Measurements from ENCODE around the gene BAD. TPM values are rescaled to one million over a fixed set of nuclear protein-coding genes. Genes with fewer than 3 reads are reported as not detected.

BAD gene
- total and polyA plus RNA-seq, 4 experiments from 2014 or later: 23.1 to 70.1 (median 37.2) TPM

- Mint-ChIP-seq H3K27me3 (no peaks in the 10 kb centered on the region), H3K36me3 (peaks cover 0 to 14% of the 10 kb centered on the region in 2 donors), H3K4me3 (peak overlapping the region in 5 of 8 donors; percentile 21 to 90 (median 39)), H3K9me3 (no peaks in the 10 kb centered on the region), H3K4me1 (peaks cover 10 to 41% (median 19%) of the 10 kb centered on the region in 4 donors), H3K27ac (peak overlapping the region in 6 of 7 donors; percentile 11 to 91 (median 47))
- peaks cover 31% of the 10 kb centered on the region for H3K4me1 ChIP-seq (ENCODE audit: insufficient read depth, low read length)
- peaks cover 31% of the 10 kb centered on the region for H3K36me3 ChIP-seq (ENCODE audit: insufficient read depth, low read length)
- H3K27ac ChIP-seq (ENCODE audit: low read depth, low read length): no peak overlapping the region
- intact Hi-C loops (cut with micrococcal nuclease): no loop called here
- CTCF ChIA-PET (ENCODE audit: partially characterized antibody): interaction anchor here (1.1 to 18.8 kb wide), 6 partner anchors 10 to 93 kb away, joined by 3 to 207 read pairs (median 6); partner anchors contain the start of genes CATSPERZ, ESRRA, FERMT3 and PRDX5
- POLR2A ChIA-PET (ENCODE audit: partially characterized antibody): interaction anchor here (1.1 to 38.9 kb wide), 10 partner anchors 15 to 93 kb away, joined by 4 to 937 read pairs (median 16); partner anchors contain the start of genes BAD, ESRRA, FERMT3 and FKBP2
- no peak for DNase-seq
- H3K27me3 ChIP-seq (ENCODE audit: insufficient read depth, low read length): no peaks in the 10 kb centered on the region
- no peaks in the 10 kb centered on the region for H3K9me3 ChIP-seq (ENCODE audit: control insufficient read depth in 1 of 2, low read length in 2 of 2)
- no peak overlapping the region for H3K4me3 ChIP-seq (ENCODE audit: low read length in 2 of 2)
These were observed 60.1 kb downstream of the BAD start for GRCh38 chr11:64224151-64224890.

DNA sequence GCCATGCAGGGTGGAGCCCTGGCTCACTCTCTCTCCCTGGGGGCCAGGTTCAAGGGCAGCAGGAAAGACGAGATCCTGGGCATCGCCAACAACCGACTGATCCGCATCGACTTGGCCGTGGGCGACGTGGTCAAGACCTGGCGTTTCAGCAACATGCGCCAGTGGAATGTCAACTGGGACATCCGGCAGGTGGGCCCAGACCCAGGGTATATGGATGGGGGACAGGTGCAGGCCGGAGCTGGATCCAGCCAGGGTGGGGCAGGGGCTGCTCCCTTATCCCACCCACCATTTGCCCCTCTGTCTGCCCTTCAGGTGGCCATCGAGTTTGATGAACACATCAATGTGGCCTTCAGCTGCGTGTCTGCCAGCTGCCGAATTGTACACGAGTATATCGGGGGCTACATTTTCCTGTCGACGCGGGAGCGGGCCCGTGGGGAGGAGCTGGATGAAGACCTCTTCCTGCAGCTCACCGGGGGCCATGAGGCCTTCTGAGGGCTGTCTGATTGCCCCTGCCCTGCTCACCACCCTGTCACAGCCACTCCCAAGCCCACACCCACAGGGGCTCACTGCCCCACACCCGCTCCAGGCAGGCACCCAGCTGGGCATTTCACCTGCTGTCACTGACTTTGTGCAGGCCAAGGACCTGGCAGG lies 61.3 kb downstream of the BAD start:
- no peaks in the 10 kb centered on the region for H3K27me3 Mint-ChIP-seq
- no peaks in the 10 kb centered on the region for H3K9me3 ChIP-seq (ENCODE audit: control insufficient read depth in 1 of 2, low read length in 2 of 2)
- H3K36me3 ChIP-seq (ENCODE audit: insufficient read depth, low read length): peaks cover 42% of the 10 kb centered on the region
- H3K4me1 Mint-ChIP-seq: peaks cover 10 to 33% (median 16%) of the 10 kb centered on the region in 4 donors
- H3K9me3 Mint-ChIP-seq: no peaks in the 10 kb centered on the region
- no peaks in the 10 kb centered on the region for H3K27me3 ChIP-seq (ENCODE audit: insufficient read depth, low read length)
- H3K27ac ChIP-seq (ENCODE audit: low read depth, low read length): no peak overlapping the region
- CTCF ChIA-PET (ENCODE audit: partially characterized antibody): interaction anchor here (1.4 to 18.8 kb wide), 4 partner anchors 9 to 80 kb away, joined by 4 to 207 read pairs (median 26); partner anchors contain the start of genes CATSPERZ, ESRRA and FERMT3
- peaks cover 25% of the 10 kb centered on the region for H3K4me1 ChIP-seq (ENCODE audit: insufficient read depth, low read length)
- POLR2A ChIA-PET (ENCODE audit: partially characterized antibody): interaction anchor here (0.6 to 38.9 kb wide), 8 partner anchors 14 to 522 kb away, joined by 3 to 937 read pairs (median 16); partner anchors contain the start of genes BAD, ESRRA, FERMT3 and FKBP2
- H3K27ac Mint-ChIP-seq: no peak overlapping the region
- H3K4me3 ChIP-seq (ENCODE audit: low read length in 2 of 2): no peak overlapping the region
- intact Hi-C loops (cut with micrococcal nuclease): no loop called here
- no peak for DNase-seq
- H3K4me3 Mint-ChIP-seq: no peak overlapping the region
- peaks cover 5 to 25% of the 10 kb centered on the region in 2 donors for H3K36me3 Mint-ChIP-seq

- Mint-ChIP-seq H3K4me3 (no peak overlapping the region), H3K27me3 (no peaks in the 10 kb centered on the region), H3K4me1 (peaks cover 10 to 28% (median 15%) of the 10 kb centered on the region in 4 donors), H3K9me3 (no peaks in the 10 kb centered on the region), H3K27ac (no peak overlapping the region), H3K36me3 (peaks cover 5 to 26% of the 10 kb centered on the region in 2 donors)
- H3K27me3 ChIP-seq (ENCODE audit: insufficient read depth, low read length): no peaks in the 10 kb centered on the region
- no peaks in the 10 kb centered on the region for H3K9me3 ChIP-seq (ENCODE audit: control insufficient read depth in 1 of 2, low read length in 2 of 2)
- no peak overlapping the region for H3K27ac ChIP-seq (ENCODE audit: low read depth, low read length)
- DNase-seq: no peak
- ChIA-PET CTCF (ENCODE audit: partially characterized antibody) (interaction anchor here (2.3 to 18.8 kb wide), 3 partner anchors 16 to 80 kb away, joined by 7 to 207 read pairs (median 45); partner anchors contain the start of genes CATSPERZ, ESRRA and FERMT3), POLR2A (ENCODE audit: partially characterized antibody) (interaction anchor here (1.1 to 38.9 kb wide), 4 partner anchors 13 to 82 kb away, joined by 3 to 937 read pairs (median 110); partner anchors contain the start of genes ESRRA, FERMT3, FKBP2 and PPP1R14B)
- intact Hi-C loops (cut with micrococcal nuclease): no loop called here
- peaks cover 23% of the 10 kb centered on the region for H3K4me1 ChIP-seq (ENCODE audit: insufficient read depth, low read length)
- peaks cover 42% of the 10 kb centered on the region for H3K36me3 ChIP-seq (ENCODE audit: insufficient read depth, low read length)
- no peak overlapping the region for H3K4me3 ChIP-seq (ENCODE audit: low read length in 2 of 2)
These were observed 61.8 kb downstream of the BAD start for GRCh38 chr11:64222651-64223000.

GRCh38 chr11:64220798-64221197 lies 63.7 kb downstream of the BAD start:
- Histone ChIP-seq H3K4me1 (ENCODE audit: insufficient read depth, low read length) (peaks cover 12% of the 10 kb centered on the region), H3K27ac (ENCODE audit: low read depth, low read length) (no peak overlapping the region), H3K36me3 (ENCODE audit: insufficient read depth, low read length) (peaks cover 42% of the 10 kb centered on the region), H3K9me3 (ENCODE audit: control insufficient read depth in 1 of 2, low read length in 2 of 2) (no peaks in the 10 kb centered on the region), H3K4me3 (ENCODE audit: low read length in 2 of 2) (no peak overlapping the region), H3K27me3 (ENCODE audit: insufficient read depth, low read length) (no peaks in the 10 kb centered on the region)
- Mint-ChIP-seq H3K9me3 (no peaks in the 10 kb centered on the region), H3K4me3 (no peak overlapping the region), H3K4me1 (peaks cover 5 to 18% (median 7%) of the 10 kb centered on the region in 4 donors), H3K27me3 (no peaks in the 10 kb centered on the region), H3K27ac (no peak overlapping the region), H3K36me3 (peaks cover 5 to 29% of the 10 kb centered on the region in 2 donors)
- intact Hi-C loops (cut with micrococcal nuclease): no loop called here
- ChIA-PET CTCF (ENCODE audit: partially characterized antibody) (interaction anchor here (18.8 kb wide), 1 partner anchor 14 kb away, joined by 207 read pairs; the partner anchor contains the start of gene FERMT3), POLR2A (ENCODE audit: partially characterized antibody) (interaction anchor here (7.1 to 38.9 kb wide), 3 partner anchors 11 to 19 kb away, joined by 200 to 937 read pairs (median 937); partner anchors contain the start of genes DNAJC4, FERMT3, FKBP2 and NUDT22)
- DNase-seq: no peak

DNA sequence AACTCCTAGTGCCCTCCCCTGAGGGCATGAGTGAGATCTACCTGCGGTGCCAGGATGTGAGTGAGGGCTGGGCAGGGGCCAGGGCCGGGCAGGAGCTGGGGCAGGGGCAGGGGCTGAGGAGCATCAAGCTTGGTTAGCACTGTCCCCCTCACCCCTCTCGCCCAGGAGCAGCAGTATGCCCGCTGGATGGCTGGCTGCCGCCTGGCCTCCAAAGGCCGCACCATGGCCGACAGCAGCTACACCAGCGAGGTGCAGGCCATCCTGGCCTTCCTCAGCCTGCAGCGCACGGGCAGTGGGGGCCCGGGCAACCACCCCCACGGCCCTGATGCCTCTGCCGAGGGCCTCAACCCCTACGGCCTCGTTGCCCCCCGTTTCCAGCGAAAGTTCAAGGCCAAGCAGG lies 64.2 kb downstream of the BAD start:
- no peaks in the 10 kb centered on the region for H3K9me3 ChIP-seq (ENCODE audit: control insufficient read depth in 1 of 2, low read length in 2 of 2)
- H3K27ac Mint-ChIP-seq: peak overlapping the region in 1 of 7 donors; percentile 55
- no peaks in the 10 kb centered on the region for H3K27me3 ChIP-seq (ENCODE audit: insufficient read depth, low read length)
- DNase-seq: no peak
- no peaks in the 10 kb centered on the region for H3K9me3 Mint-ChIP-seq
- H3K4me3 Mint-ChIP-seq: no peak overlapping the region
- ChIA-PET CTCF (ENCODE audit: partially characterized antibody) (interaction anchor here (1.0 to 18.8 kb wide), 2 partner anchors 14 to 81 kb away, joined by 3 to 207 read pairs; partner anchors contain the start of gene FERMT3), POLR2A (ENCODE audit: partially characterized antibody) (interaction anchor here (22.7 to 38.9 kb wide), 2 partner anchors 11 to 13 kb away, joined by 937 read pairs; partner anchors contain the start of genes DNAJC4, FERMT3, FKBP2 and NUDT22)
- H3K27me3 Mint-ChIP-seq: no peaks in the 10 kb centered on the region
- H3K36me3 Mint-ChIP-seq: peaks cover 5 to 30% of the 10 kb centered on the region in 2 donors
- H3K27ac ChIP-seq (ENCODE audit: low read depth, low read length): no peak overlapping the region
- H3K4me3 ChIP-seq (ENCODE audit: low read length in 2 of 2): no peak overlapping the region
- peaks cover 4 to 13% (median 5%) of the 10 kb centered on the region in 4 donors for H3K4me1 Mint-ChIP-seq
- H3K36me3 ChIP-seq (ENCODE audit: insufficient read depth, low read length): peaks cover 42% of the 10 kb centered on the region
- intact Hi-C loops (cut with micrococcal nuclease): no loop called here
- H3K4me1 ChIP-seq (ENCODE audit: insufficient read depth, low read length): peaks cover 6% of the 10 kb centered on the region

Measured in CD4-positive, alpha-beta memory T cell (primary cell).